ENCODE measurements around the gene PCDH20. TPM values are rescaled to one million over a fixed set of nuclear protein-coding genes. Genes with fewer than 3 reads are reported as not detected.

The PCDH20 gene
- total and polyA plus RNA-seq, 9 of the 15 experiments (the other 6 are each of a cell fraction or from before 2014, with no cell fraction given), result not detected

DNA sequence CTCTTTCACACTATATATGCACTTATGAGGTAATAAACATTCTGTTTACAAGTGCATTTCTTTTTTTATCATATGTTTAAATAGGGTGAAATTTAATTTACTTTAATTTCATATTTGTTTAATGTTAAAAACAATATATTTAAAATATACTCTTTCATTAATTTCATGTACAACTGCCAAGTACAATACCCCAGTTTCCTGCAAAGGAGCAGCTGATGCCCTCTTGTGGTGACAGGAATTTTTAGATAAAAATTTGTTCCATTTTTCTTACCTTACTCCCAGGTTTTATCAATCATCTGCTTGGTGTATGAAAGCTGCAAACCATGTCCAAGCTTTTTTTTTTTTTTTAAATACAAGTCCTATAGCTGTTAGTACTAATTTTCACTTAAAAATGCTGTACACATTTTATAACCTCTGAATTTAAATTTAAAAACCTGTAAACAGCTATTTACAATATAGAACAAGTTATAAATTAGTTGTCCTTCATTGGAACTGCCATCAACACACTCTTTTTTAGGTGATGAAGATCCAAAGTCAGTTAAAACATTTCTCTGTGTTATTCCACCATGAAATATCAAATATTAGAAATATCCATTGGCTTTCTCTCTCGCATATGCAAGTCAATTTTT lies 4.9 kb downstream of the PCDH20 start:
- H3K9me1 ChIP-seq (ENCODE audit: control insufficient read depth, insufficient read depth, low read length), result no peaks in the 10 kb centered on the region
- H3K4me2 ChIP-seq (ENCODE audit: insufficient read depth, low read length), result no peak overlapping the region
- H3K36me3 ChIP-seq (ENCODE audit: control insufficient read depth, insufficient read depth, low read length), result no peaks in the 10 kb centered on the region
- TF ChIP-seq, protein P1, sequence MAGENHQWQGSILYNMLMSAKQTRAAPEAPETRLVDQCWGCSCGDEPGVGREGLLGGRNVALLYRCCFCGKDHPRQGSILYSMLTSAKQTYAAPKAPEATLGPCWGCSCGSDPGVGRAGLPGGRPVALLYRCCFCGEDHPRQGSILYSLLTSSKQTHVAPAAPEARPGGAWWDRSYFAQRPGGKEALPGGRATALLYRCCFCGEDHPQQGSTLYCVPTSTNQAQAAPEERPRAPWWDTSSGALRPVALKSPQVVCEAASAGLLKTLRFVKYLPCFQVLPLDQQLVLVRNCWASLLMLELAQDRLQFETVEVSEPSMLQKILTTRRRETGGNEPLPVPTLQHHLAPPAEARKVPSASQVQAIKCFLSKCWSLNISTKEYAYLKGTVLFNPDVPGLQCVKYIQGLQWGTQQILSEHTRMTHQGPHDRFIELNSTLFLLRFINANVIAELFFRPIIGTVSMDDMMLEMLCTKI (IDR thresholded peaks at IDR 0.05; ENCODE audit: partially characterized antibody), result no peak
- TF ChIP-seq, protein P2, sequence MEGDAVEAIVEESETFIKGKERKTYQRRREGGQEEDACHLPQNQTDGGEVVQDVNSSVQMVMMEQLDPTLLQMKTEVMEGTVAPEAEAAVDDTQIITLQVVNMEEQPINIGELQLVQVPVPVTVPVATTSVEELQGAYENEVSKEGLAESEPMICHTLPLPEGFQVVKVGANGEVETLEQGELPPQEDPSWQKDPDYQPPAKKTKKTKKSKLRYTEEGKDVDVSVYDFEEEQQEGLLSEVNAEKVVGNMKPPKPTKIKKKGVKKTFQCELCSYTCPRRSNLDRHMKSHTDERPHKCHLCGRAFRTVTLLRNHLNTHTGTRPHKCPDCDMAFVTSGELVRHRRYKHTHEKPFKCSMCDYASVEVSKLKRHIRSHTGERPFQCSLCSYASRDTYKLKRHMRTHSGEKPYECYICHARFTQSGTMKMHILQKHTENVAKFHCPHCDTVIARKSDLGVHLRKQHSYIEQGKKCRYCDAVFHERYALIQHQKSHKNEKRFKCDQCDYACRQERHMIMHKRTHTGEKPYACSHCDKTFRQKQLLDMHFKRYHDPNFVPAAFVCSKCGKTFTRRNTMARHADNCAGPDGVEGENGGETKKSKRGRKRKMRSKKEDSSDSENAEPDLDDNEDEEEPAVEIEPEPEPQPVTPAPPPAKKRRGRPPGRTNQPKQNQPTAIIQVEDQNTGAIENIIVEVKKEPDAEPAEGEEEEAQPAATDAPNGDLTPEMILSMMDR (IDR thresholded peaks at IDR 0.05 in 2 of 3, conservative IDR thresholded peaks at IDR 0.05 in 1 of 3; ENCODE audit: insufficient read depth in 2 of 3, low read depth in 1 of 3, low read length in 3 of 3), result peak in 1 of 3 experiments; percentile 24; a peak in 1 of 6 replicates
- peak in 1 of 2 experiments; percentile 19; a peak in 2 of 4 replicates for TF ChIP-seq RAD21 (CRISPR knock-in tag; conservative IDR thresholded peaks at IDR 0.05 in 1 of 2, IDR thresholded peaks at IDR 0.05 in 1 of 2)
- H4K20me1 ChIP-seq (replicated peaks; ENCODE audit: control insufficient read depth, insufficient read depth, low read length), result no peaks in the 10 kb centered on the region
- ChIA-PET CTCF (ENCODE audit: low intra/inter-chr PET ratio) (interaction anchor here (0.6 kb wide), 2 partner anchors 783 to 963 kb away, joined by 3 read pairs; no protein-coding TSS in a partner anchor), POLR2A (no interaction called here)
- no peak overlapping the region for H3K4me3 ChIP-seq
- H3K79me2 ChIP-seq (ENCODE audit: control insufficient read depth, insufficient read depth, low read length), result no peaks in the 10 kb centered on the region
- no TSS peak for BruUV-seq (replicated peaks)
- no peak overlapping the region for H3K27ac ChIP-seq (ENCODE audit: extremely low read depth, low read depth, low read length)
- DNase-seq (ENCODE audit: extremely low read depth in 1 of 4, low spot score in 3 of 4) (peak in 3 of 4 experiments; percentile 4 to 9 (median 4)), FAIRE-seq (no peak), ATAC-seq (no peak)
- 0% methylated on average over 1 of the region's 1 CpG for WGBS (ENCODE audit: insufficient coverage, low coverage, missing lambda C conversion rate)
- H3K9ac ChIP-seq (ENCODE audit: insufficient read depth in 1 of 2, low read depth in 2 of 2, low read length in 2 of 2), result no peak overlapping the region
- H2AFZ ChIP-seq (ENCODE audit: low read depth, low read length), result no peak overlapping the region
- no peaks in the 10 kb centered on the region for H3K4me1 ChIP-seq (replicated peaks in 1 of 2; ENCODE audit: control insufficient read depth in 2 of 2, insufficient read depth in 2 of 2, low read length in 2 of 2)
- H3K27me3 ChIP-seq (ENCODE audit: control insufficient read depth in 2 of 2, insufficient read depth in 2 of 2, low read length in 2 of 2), result no peaks in the 10 kb centered on the region
- in situ Hi-C loops (cut with MboI), result no loop called here
- intact Hi-C loops (cut with micrococcal nuclease), result no loop called here
- H3K9me3 ChIP-seq (replicated peaks; ENCODE audit: control insufficient read depth, insufficient read depth, low read depth, low read length), result no peaks in the 10 kb centered on the region
